ENCODE results near the gene XPNPEP3. TPM values are rescaled to one million over a fixed set of nuclear protein-coding genes. Genes with fewer than 3 reads are reported as not detected.
"Not testable (repeated sequence)": the region's sequence is repeated elsewhere in the genome, so short reads cannot be mapped to it uniquely, and the experiment has no call there.

Gene XPNPEP3
- total RNA-seq, 1 donor from 2014 or later, result 34.7 TPM

GRCh38 chr22:40862537-40862936 lies 5.6 kb downstream of the XPNPEP3 start:
- Mint-ChIP-seq H3K4me3 (no peak overlapping the region), H3K27ac (ENCODE audit: unreplicated experiment) (no peak overlapping the region), H3K36me3 (ENCODE audit: low read depth) (no peaks in the 10 kb centered on the region), H3K4me1 (peaks cover 14% of the 10 kb centered on the region), H3K27me3 (ENCODE audit: low read depth) (no peaks in the 10 kb centered on the region), H3K9me3 (no peaks in the 10 kb centered on the region)
- no peak for DNase-seq (ENCODE audit: low read depth, low spot score)
- TF ChIP-seq, protein P1, sequence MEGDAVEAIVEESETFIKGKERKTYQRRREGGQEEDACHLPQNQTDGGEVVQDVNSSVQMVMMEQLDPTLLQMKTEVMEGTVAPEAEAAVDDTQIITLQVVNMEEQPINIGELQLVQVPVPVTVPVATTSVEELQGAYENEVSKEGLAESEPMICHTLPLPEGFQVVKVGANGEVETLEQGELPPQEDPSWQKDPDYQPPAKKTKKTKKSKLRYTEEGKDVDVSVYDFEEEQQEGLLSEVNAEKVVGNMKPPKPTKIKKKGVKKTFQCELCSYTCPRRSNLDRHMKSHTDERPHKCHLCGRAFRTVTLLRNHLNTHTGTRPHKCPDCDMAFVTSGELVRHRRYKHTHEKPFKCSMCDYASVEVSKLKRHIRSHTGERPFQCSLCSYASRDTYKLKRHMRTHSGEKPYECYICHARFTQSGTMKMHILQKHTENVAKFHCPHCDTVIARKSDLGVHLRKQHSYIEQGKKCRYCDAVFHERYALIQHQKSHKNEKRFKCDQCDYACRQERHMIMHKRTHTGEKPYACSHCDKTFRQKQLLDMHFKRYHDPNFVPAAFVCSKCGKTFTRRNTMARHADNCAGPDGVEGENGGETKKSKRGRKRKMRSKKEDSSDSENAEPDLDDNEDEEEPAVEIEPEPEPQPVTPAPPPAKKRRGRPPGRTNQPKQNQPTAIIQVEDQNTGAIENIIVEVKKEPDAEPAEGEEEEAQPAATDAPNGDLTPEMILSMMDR (conservative IDR thresholded peaks at IDR 0.05), result no peak

GRCh38 chr22:40867109-40867508 lies 10.2 kb downstream of the XPNPEP3 start:
- H3K9me3 Mint-ChIP-seq, result no peaks in the 10 kb centered on the region
- H3K27ac Mint-ChIP-seq (ENCODE audit: unreplicated experiment), result no peak overlapping the region
- no peaks in the 10 kb centered on the region for H3K27me3 Mint-ChIP-seq (ENCODE audit: low read depth)
- no peak overlapping the region for H3K4me3 Mint-ChIP-seq
- H3K36me3 Mint-ChIP-seq (ENCODE audit: low read depth), result no peaks in the 10 kb centered on the region
- no peaks in the 10 kb centered on the region for H3K4me1 Mint-ChIP-seq
- TF ChIP-seq, protein P1 (conservative IDR thresholded peaks at IDR 0.05), result no peak
- DNase-seq (ENCODE audit: low read depth, low spot score), result no peak

DNA sequence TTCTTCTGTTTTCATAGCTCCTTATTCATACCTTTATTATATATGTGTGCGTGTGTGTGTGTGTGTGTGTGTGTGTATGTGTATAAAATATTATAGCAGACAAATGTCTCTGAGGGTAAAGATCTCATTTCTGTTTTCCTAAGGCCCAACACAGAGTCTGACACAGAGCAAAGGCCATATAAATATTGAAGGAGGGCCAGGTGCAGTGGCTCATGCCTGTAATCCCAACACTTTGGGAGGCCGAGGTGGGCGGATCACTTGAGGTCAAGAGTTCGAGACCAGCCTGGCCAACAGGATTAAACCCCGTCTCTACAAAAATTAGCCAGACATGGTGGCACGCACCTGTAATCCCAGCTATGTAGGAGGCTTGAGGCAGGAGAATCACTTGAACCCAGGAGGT lies 11.4 kb downstream of the XPNPEP3 start:
- not testable (repeated sequence) for H3K4me3 Mint-ChIP-seq; H3K27me3 Mint-ChIP-seq (ENCODE audit: low read depth); DNase-seq (ENCODE audit: low read depth, low spot score); H3K27ac Mint-ChIP-seq (ENCODE audit: unreplicated experiment); H3K9me3 Mint-ChIP-seq; H3K36me3 Mint-ChIP-seq (ENCODE audit: low read depth); H3K4me1 Mint-ChIP-seq

- Mint-ChIP-seq H3K9me3 (no peaks in the 10 kb centered on the region), H3K4me1 (no peaks in the 10 kb centered on the region)
These were observed 17.1 kb downstream of the XPNPEP3 start for GRCh38 chr22:40874016-40874415.

GRCh38 chr22:40875111-40875510 lies 18.2 kb downstream of the XPNPEP3 start:
- Mint-ChIP-seq H3K4me3 (no peak overlapping the region), H3K36me3 (ENCODE audit: low read depth) (no peaks in the 10 kb centered on the region), H3K4me1 (no peaks in the 10 kb centered on the region), H3K27me3 (ENCODE audit: low read depth) (no peaks in the 10 kb centered on the region), H3K27ac (ENCODE audit: unreplicated experiment) (no peak overlapping the region), H3K9me3 (no peaks in the 10 kb centered on the region)
- TF ChIP-seq, protein P1 (conservative IDR thresholded peaks at IDR 0.05), result no peak
- DNase-seq (ENCODE audit: low read depth, low spot score), result no peak

More at GRCh38 chr22:40874016-40874415, 17.1 kb downstream of the XPNPEP3 start:
- no peak overlapping the region for H3K27ac Mint-ChIP-seq (ENCODE audit: unreplicated experiment)
- H3K27me3 Mint-ChIP-seq (ENCODE audit: low read depth), result no peaks in the 10 kb centered on the region
- H3K4me3 Mint-ChIP-seq, result no peak overlapping the region
- no peak for DNase-seq (ENCODE audit: low read depth, low spot score)
- H3K36me3 Mint-ChIP-seq (ENCODE audit: low read depth), result no peaks in the 10 kb centered on the region
- TF ChIP-seq, protein P1 (conservative IDR thresholded peaks at IDR 0.05), result no peak

GRCh38 chr22:40876907-40877306 lies 20.0 kb downstream of the XPNPEP3 start:
- Mint-ChIP-seq H3K27ac (ENCODE audit: unreplicated experiment) (no peak overlapping the region), H3K4me3 (no peak overlapping the region), H3K36me3 (ENCODE audit: low read depth) (peaks cover 4% of the 10 kb centered on the region), H3K9me3 (no peaks in the 10 kb centered on the region), H3K4me1 (no peaks in the 10 kb centered on the region), H3K27me3 (ENCODE audit: low read depth) (no peaks in the 10 kb centered on the region)
- TF ChIP-seq, protein P1 (conservative IDR thresholded peaks at IDR 0.05), result no peak
- DNase-seq (ENCODE audit: low read depth, low spot score), result no peak
